Measurements from ENCODE around the gene CDH2. TPM values are rescaled to one million over a fixed set of nuclear protein-coding genes. Genes with fewer than 3 reads are reported as not detected.

CDH2 gene
- polyA plus RNA-seq, 3 donors from 2014 or later = 0.26 TPM; not detected in 2

DNA sequence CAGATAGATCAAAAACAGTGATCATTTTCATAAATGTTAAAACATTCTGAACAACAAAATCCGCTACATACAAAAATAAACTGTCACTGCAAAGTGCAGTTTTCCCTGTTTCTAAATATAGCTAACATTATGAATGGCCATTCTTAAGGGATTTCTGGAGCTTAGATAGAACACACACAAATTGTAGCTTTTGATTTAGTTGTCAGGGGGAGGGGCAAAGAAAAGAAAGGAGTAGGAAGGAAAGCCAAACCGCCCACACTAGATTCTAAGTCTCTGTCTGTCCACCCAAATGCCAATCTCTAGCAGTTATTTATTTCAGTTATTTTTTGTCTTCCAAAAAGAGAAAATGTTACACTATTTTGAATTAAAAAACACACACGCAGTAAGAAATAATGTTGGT, 182.4 kb downstream of the CDH2 start:
- no peak for DNase-seq
- Mint-ChIP-seq H3K9me3 (peaks cover 0 to 4% (median 1%) of the 10 kb centered on the region in 6 donors), H3K27ac (no peak overlapping the region), H3K4me1 (no peaks in the 10 kb centered on the region), H3K27me3 (ENCODE audit: low read depth in 3 of 3) (peaks cover 0 to under 1% (median 0%) of the 10 kb centered on the region in 3 donors), H3K4me3 (no peak overlapping the region), H3K36me3 (peaks cover 0 to 4% (median 0%) of the 10 kb centered on the region in 3 donors)

DNA sequence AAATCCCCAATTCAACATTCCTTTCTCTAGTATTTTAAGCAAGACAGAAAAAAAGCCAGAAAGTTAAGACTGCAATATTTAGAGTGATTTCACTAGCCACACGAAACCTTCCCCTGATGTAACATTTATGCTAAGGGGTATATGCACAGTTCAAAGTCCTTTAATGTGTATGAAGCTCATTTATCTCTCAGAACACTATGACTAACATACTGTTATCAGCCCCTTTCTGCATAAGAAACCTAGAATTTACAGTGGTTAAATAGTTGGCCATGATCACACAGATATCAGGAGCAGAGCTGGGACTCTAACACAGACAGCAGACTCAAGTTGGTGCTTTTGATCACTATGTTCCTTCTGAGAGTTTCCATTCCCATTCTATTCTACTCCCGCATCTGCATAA, 185.5 kb downstream of the CDH2 start:
- H3K27me3 Mint-ChIP-seq (ENCODE audit: low read depth in 3 of 3) = peaks cover 0 to 1% (median 0%) of the 10 kb centered on the region in 3 donors
- no peak overlapping the region for H3K4me3 Mint-ChIP-seq
- H3K36me3 Mint-ChIP-seq = peaks cover 0 to 4% (median 0%) of the 10 kb centered on the region in 3 donors

DNA sequence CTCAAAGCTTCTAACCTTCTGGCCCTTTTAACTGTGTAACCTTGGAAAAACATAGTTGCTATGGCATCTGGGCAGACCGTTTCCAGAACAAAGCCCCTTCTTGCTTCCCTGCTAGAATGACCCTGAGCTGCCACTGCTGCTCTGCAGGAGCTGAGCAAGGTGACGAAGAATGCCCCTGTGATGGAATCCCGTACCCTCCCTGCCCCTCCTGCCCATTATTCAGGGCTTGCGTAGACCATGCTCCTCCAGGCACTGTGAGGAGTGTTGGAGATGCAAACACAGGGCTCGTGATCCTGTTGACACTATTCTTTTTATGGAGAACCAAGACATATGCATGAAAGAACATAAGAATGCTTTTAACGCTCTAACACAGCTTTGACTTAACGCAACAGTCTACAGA, 191.1 kb downstream of the CDH2 start:
- Mint-ChIP-seq H3K9me3 (peaks cover 0 to 4% (median under 1%) of the 10 kb centered on the region in 6 donors), H3K4me3 (no peak overlapping the region), H3K27me3 (ENCODE audit: low read depth in 3 of 3) (peaks cover 0 to 1% (median 0%) of the 10 kb centered on the region in 3 donors), H3K36me3 (no peaks in the 10 kb centered on the region), H3K4me1 (no peaks in the 10 kb centered on the region), H3K27ac (no peak overlapping the region)
- DNase-seq = no peak

More for the DNA sequence above, 185.5 kb downstream of the CDH2 start:
- Mint-ChIP-seq H3K4me1 (no peaks in the 10 kb centered on the region), H3K9me3 (peaks cover 0 to 3% (median 0%) of the 10 kb centered on the region in 6 donors), H3K27ac (no peak overlapping the region)
- DNase-seq = no peak

DNA sequence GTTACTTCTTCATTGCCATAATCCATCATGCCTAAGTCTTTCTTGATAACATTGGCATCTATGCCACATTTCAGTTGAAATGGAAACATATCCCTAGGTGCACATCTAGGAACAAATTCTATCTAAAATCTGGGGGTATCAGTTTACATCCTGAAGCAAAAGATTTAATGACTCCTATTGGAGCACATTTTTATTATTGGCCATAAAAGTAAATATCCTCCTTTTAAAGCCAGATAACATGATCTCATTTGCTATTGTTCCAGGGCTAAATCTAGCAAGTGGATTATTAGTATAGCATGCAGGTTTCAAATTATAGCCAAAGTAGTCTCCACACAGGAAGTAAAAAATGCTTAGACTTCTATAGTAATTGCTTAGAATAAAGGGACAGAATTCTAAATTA, 193.2 kb downstream of the CDH2 start:
- H3K4me1 Mint-ChIP-seq = no peaks in the 10 kb centered on the region
- no peak overlapping the region for H3K27ac Mint-ChIP-seq
- DNase-seq = no peak

DNA sequence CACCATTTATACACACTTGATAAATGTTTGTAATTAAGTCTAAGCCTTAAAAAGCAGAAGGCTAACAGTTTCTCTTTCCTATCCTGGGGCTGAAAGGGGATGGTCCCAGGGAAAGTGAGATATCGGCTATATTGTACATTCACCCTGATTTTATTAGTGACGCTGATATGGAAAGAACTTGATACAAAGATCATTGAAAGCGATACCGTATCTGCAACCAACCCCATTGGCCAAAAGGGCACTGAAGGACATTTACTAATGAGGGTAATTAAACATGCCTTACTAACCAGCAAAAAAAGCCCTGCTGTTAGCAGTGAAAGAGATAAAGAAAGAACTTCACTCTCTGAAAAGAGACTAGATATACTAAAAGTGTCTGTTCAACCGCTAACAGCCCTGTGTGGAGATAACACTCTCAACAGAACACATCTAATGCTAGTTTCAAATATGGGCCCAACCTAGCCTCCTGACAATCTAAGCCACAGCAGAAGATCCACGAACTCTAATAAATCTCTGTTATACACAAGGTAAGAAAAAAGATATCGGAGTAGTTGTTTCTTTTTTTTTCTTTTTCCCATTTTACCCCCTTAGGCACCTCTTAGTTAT, 200.0 kb downstream of the CDH2 start:
- no peak for DNase-seq
- Mint-ChIP-seq H3K36me3 (no peaks in the 10 kb centered on the region), H3K27ac (no peak overlapping the region), H3K27me3 (ENCODE audit: low read depth in 3 of 3) (peaks cover 0 to 4% (median 3%) of the 10 kb centered on the region in 3 donors), H3K4me1 (no peaks in the 10 kb centered on the region), H3K9me3 (peaks cover 0 to 15% (median 4%) of the 10 kb centered on the region in 6 donors), H3K4me3 (no peak overlapping the region)

More for the DNA sequence above, 193.2 kb downstream of the CDH2 start:
- Mint-ChIP-seq H3K9me3 (peaks cover 0 to 15% (median 3%) of the 10 kb centered on the region in 6 donors), H3K27me3 (ENCODE audit: low read depth in 3 of 3) (peaks cover 0 to 1% (median 0%) of the 10 kb centered on the region in 3 donors), H3K36me3 (no peaks in the 10 kb centered on the region), H3K4me3 (no peak overlapping the region)

DNA sequence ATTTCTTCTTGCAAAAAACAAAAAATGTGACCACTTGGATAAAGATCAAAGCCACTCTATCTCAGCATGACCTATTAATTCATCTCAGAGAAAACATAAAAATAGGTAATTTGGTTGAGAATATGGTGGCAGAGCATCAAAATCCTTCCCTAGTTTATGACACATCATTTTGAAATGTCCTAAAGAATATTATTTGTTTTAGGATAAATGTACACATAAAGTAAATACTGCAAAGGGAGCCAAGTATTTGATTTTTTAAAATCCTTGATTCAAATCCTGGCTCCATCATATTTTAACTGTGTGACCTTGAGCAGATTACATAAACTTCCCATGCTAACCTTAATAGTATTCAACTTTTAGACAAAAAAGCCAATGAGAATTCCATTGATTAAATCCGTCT, 206.6 kb downstream of the CDH2 start:
- DNase-seq = no peak
- H3K27ac Mint-ChIP-seq = no peak overlapping the region
- H3K36me3 Mint-ChIP-seq = no peaks in the 10 kb centered on the region
- peaks cover 0 to 3% (median 0%) of the 10 kb centered on the region in 3 donors for H3K27me3 Mint-ChIP-seq (ENCODE audit: low read depth in 3 of 3)
- peaks cover 0 to 8% (median 4%) of the 10 kb centered on the region in 6 donors for H3K9me3 Mint-ChIP-seq
- H3K4me1 Mint-ChIP-seq = no peaks in the 10 kb centered on the region
- H3K4me3 Mint-ChIP-seq = no peak overlapping the region

DNA sequence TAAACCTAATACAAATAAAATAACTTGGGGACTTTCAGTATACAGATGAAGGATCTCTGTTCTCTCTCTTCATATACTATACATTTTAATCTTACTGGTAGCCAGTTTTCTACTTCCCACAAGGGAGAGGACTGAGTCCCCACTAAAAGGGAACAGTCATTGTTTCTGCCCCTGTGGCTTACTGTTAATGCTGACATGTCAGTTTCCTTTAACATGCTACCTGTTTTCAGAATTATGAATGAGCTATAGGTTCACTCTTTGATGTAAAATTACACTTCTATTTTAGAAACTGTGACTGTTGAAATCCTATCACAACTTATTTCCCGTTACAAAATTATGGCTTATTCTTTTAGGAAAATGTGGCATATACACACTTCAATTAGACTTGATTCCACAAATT, 207.7 kb downstream of the CDH2 start:
- Mint-ChIP-seq H3K4me3 (no peak overlapping the region), H3K27me3 (ENCODE audit: low read depth in 3 of 3) (peaks cover 0 to 3% (median 1%) of the 10 kb centered on the region in 3 donors), H3K4me1 (no peaks in the 10 kb centered on the region), H3K9me3 (peaks cover 0 to 19% (median 4%) of the 10 kb centered on the region in 6 donors), H3K27ac (no peak overlapping the region), H3K36me3 (no peaks in the 10 kb centered on the region)
- DNase-seq = no peak

DNA sequence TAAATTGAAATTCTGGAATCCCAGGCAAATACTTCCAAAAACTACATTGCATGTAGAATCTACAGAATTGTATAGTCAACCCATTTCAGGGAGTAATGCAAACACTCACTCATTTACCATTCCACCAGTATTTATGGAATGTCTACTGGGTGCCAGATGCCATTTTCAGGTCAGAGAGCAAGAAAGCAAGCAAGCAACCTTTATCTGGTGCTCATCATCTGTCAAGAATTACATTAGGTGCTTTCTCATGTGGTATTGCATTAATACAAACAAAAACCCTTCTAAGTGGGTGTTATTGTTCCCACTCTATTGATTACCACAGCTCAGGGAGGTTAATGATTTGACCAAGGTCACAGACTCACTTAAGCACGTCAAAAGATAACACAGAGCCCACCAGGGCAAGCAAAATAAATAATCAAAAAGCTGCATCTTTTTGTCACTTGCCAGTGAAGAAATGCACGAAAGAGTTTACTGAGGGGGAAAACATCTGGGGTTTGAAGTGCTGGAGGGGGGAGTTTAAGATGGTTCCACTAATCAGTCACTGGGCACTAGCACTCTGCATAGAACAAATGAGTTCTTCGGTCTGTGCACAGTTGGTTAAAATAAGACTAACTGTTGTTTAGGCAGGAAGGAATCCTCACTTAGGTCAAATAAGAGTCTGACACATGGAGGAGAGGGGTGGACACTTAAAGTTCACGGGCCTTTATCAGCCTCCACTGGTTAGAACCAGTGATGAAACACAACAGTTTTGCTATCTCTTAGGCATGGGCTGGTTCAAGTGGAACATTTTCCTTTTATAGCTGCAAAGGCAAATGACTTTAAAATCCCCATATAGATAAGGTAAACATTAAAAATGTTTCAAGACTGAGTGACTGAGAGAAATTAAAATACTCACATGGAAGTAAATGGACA, 208.8 kb downstream of the CDH2 start:
- no peak for DNase-seq
- no peaks in the 10 kb centered on the region for H3K36me3 Mint-ChIP-seq
- peaks cover 0 to 21% (median 4%) of the 10 kb centered on the region in 6 donors for H3K9me3 Mint-ChIP-seq
- no peak overlapping the region for H3K4me3 Mint-ChIP-seq
- H3K27me3 Mint-ChIP-seq (ENCODE audit: low read depth in 3 of 3) = peaks cover 0 to 3% (median 1%) of the 10 kb centered on the region in 3 donors
- H3K4me1 Mint-ChIP-seq = no peaks in the 10 kb centered on the region
- H3K27ac Mint-ChIP-seq = no peak overlapping the region

DNA sequence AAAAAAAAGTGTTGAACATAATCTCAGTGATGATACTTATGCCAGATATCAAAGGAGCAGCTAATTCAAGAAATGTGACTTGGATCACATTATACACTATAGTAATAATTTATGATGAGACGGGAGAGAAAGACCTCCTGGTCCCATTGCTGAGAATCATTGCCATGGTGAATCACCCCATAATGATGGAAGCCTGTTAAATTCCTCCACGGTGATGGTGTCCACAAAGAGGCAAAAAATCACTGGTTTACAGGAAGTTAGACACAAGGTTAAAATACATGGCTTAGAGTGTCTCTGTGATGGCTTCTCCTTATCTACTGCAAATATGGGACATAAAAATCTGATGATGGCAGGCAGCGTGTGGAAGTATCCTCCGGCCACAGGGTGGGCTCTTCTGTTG, 210.0 kb downstream of the CDH2 start:
- no peaks in the 10 kb centered on the region for H3K4me1 Mint-ChIP-seq
- H3K36me3 Mint-ChIP-seq = no peaks in the 10 kb centered on the region
- no peak for DNase-seq
- H3K27me3 Mint-ChIP-seq (ENCODE audit: low read depth in 3 of 3) = peaks cover 0 to 1% (median 0%) of the 10 kb centered on the region in 3 donors
- peaks cover 0 to 21% (median 4%) of the 10 kb centered on the region in 6 donors for H3K9me3 Mint-ChIP-seq
- H3K4me3 Mint-ChIP-seq = no peak overlapping the region
- H3K27ac Mint-ChIP-seq = no peak overlapping the region

DNA sequence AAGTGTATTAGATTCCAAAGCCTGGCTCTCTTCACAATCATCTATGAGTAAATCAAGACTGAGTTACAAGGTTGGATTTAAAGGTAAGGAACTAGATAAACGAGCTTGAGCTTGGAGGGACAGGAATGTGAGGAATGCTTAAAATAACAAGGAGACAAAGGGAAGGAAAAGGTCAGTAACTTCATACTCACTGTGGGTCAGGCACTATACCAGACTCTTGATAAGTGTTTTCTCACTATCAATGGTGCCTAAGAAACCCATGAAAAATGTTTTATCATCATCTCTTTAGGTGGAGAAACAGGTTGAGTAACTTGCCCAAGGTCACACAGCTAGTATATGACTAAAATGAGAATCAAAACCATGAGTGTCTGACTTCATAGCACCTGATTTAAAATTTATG, 212.1 kb downstream of the CDH2 start:
- DNase-seq = no peak
- peaks cover 0 to 1% (median 0%) of the 10 kb centered on the region in 3 donors for H3K27me3 Mint-ChIP-seq (ENCODE audit: low read depth in 3 of 3)
- no peaks in the 10 kb centered on the region for H3K36me3 Mint-ChIP-seq
- no peak overlapping the region for H3K27ac Mint-ChIP-seq
- H3K4me1 Mint-ChIP-seq = no peaks in the 10 kb centered on the region
- no peak overlapping the region for H3K4me3 Mint-ChIP-seq
- peaks cover 0 to 21% (median 4%) of the 10 kb centered on the region in 6 donors for H3K9me3 Mint-ChIP-seq

DNA sequence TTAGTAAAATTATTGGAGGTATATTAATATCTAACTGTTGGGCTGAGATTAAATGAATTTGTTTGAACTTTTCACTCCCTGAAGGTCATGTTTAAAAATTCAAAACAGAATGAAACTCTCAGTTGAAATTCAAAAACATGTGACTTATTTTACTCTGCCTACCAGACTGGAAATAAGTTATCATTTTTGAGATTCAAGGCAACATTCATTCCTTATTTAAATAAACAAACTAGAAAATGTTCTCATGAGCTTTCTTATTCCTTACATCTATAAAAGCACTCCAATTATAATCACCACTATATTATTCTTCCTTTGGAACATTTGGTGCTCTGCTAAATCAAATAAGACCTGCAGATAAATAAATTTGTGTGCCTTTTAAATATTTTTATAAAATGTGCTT, 217.8 kb downstream of the CDH2 start:
- Mint-ChIP-seq H3K36me3 (no peaks in the 10 kb centered on the region), H3K9me3 (peaks cover 0 to 6% (median 0%) of the 10 kb centered on the region in 6 donors), H3K27ac (no peak overlapping the region), H3K4me3 (no peak overlapping the region), H3K27me3 (ENCODE audit: low read depth in 3 of 3) (no peaks in the 10 kb centered on the region), H3K4me1 (no peaks in the 10 kb centered on the region)
- no peak for DNase-seq

DNA sequence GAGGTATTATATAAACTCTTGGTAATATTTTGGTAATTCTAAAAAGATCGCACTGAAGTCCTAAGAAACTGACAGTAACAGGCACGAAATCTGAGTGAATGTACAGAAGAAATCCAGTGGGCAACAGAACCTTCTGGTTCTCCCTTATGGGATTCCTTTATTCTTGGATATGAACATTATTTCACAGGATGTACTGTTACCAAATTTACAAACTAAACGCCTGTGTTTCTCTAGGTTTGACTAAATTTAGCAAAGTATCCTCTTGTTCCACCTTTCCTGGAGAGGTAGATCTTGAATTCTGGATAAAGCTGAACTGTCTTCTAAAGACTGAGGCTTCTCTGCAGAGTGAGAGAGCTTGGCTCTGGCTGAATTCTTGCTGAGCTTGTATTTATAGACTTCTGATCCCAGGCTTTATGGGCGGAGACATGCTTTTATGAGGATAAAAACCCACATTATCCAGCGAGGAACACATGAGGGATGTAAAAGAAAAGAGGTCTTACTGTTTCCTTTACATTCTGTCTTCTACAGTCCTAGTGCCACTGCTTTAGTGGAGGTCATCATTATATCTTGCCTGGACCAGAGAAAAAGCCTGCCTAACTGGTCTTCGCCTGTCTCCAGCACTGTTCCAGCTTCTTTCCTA, 220.8 kb downstream of the CDH2 start:
- Mint-ChIP-seq H3K27me3 (ENCODE audit: low read depth in 3 of 3) (no peaks in the 10 kb centered on the region), H3K4me1 (no peaks in the 10 kb centered on the region), H3K36me3 (no peaks in the 10 kb centered on the region), H3K4me3 (no peak overlapping the region), H3K27ac (no peak overlapping the region), H3K9me3 (peaks cover 0 to 3% (median 0%) of the 10 kb centered on the region in 6 donors)
- DNase-seq = no peak

DNA sequence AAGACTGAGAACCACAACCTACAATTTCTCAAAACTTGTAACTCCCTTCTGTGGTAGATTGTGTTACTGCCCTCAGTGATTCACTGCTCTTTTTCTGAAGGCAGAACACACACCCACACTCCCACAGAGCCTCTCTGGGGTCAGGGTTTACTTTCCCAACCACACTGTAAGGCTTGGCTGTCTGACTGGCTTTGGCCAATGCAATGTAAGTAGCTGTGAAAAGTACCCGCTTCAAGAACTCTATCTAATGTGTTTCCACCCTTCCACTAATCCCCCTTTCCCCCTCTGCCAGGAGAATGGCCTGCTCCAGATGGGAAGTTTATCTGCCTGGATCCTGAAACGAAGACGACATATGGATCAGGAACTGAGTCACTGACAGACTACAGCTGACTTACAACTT, 222.7 kb downstream of the CDH2 start:
- Mint-ChIP-seq H3K36me3 (no peaks in the 10 kb centered on the region), H3K9me3 (no peaks in the 10 kb centered on the region), H3K4me1 (no peaks in the 10 kb centered on the region), H3K27me3 (ENCODE audit: low read depth in 3 of 3) (no peaks in the 10 kb centered on the region), H3K4me3 (no peak overlapping the region), H3K27ac (no peak overlapping the region)
- DNase-seq = no peak

DNA sequence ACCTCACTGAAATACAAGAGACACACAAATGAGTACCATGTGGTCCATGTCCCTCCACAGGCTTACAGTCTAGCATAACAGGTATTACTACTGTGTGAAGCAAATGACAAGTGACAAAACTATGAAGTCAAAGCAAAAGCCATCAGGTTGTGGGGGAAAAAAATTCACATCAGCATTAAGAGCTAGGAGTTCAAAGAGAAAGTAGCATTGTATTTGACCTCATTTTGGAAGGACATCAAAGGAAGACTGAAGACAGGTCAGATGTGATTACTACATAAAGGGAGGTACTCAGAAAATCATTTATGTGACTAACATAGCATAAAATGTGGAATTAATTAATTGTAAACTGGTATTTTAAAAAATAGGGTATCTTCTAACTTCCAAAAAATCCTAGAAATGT, 224.2 kb downstream of the CDH2 start:
- H3K9me3 Mint-ChIP-seq = no peaks in the 10 kb centered on the region
- H3K27ac Mint-ChIP-seq = no peak overlapping the region
- H3K36me3 Mint-ChIP-seq = no peaks in the 10 kb centered on the region
- no peaks in the 10 kb centered on the region for H3K27me3 Mint-ChIP-seq (ENCODE audit: low read depth in 3 of 3)
- no peak overlapping the region for H3K4me3 Mint-ChIP-seq
- no peak for DNase-seq
- H3K4me1 Mint-ChIP-seq = no peaks in the 10 kb centered on the region

Measured in immature natural killer cell (primary cell).